Gastrocnemius medialis (tissue), 4 donors: ENCODE results near the gene CYP1A1. TPM values are rescaled to one million over a fixed set of nuclear protein-coding genes. Genes with fewer than 3 reads are reported as not detected.

Experiments
- ATAC-seq, 2 donors: fragments of 150-250 bp; one replicate each; pipeline ENCODE4 v1.9.1; 2016
- DNase-seq, 2 donors: peaks; one replicate each; pipeline ENCODE4 v3.0.0-alpha.2; 2019
- H3K27ac ChIP-seq, 4 donors: fragments of 200-600 bp; sonication (generic); 1 replicate in 1 of 4; 2 replicates in 3 of 4; pipeline ENCODE4 v1.5.1; 2016 to 2018; ENCODE audit warnings: mild to moderate bottlenecking in 2 of 4, moderate library complexity in 1 of 4
- H3K27me3 ChIP-seq, 3 donors: fragments of 200-600 bp; sonication (generic) in 2 of 3; 1 replicate in 1 of 3; 2 replicates in 2 of 3; pipeline versions ENCODE4 v1.5.1 to v1.6.0; 2016 to 2019; ENCODE audit warnings: mild to moderate bottlenecking in 1 of 3, moderate library complexity in 1 of 3
- H3K36me3 ChIP-seq, 2 donors: fragments of 200-600 bp; sonication (generic) in 1 of 2; one replicate each; pipeline ENCODE4 v1.5.1; 2017 to 2018
- H3K4me1 ChIP-seq, 2 donors: fragments of 200-600 bp; sonication (generic) in 1 of 2; one replicate each; pipeline ENCODE4 v1.5.1; 2016 to 2017; ENCODE audit warnings: mild to moderate bottlenecking in 2 of 2
- H3K4me3 ChIP-seq, 4 donors: fragments of 200-600 bp; sonication (generic) in 3 of 4; 1 replicate in 1 of 4; 2 replicates in 3 of 4; pipeline ENCODE4 v1.5.1; 2016 to 2019; ENCODE audit warnings: mild to moderate bottlenecking in 2 of 4
- H3K9me3 ChIP-seq, 3 donors: fragments of 200-600 bp; sonication (generic) in 2 of 3; 1 replicate in 1 of 3; 2 replicates in 2 of 3; pipeline ENCODE4 v1.5.1; 2016 to 2019
- CTCF ChIP-seq, 5 experiments: fragments of 450-650 bp in 3 of 5; fragments of 200-600 bp in 2 of 5; sonication (generic) in 2 of 5; IDR thresholded peaks in 4 of 5; conservative IDR thresholded peaks in 1 of 5; 1 replicate in 4 of 5; 2 replicates in 1 of 5; pipeline ENCODE4 v1.5.1; 2016 to 2019; ENCODE audit warnings: antibody characterized with exemption in 5 of 5, mild to moderate bottlenecking in 3 of 5, moderate library complexity in 3 of 5
- POLR2A ChIP-seq, 2 donors: fragments of 450-650 bp; IDR thresholded peaks; one replicate each; pipeline ENCODE4 v1.6.1; 2017; ENCODE audit warnings: antibody characterized with exemption in 2 of 2, mild to moderate bottlenecking in 2 of 2, moderate library complexity in 2 of 2
- in situ Hi-C, 4 donors: fragments of 200-750 bp; cut with MboI; loops; one replicate each; pipeline versions ENCODE4 v1.15.0 to v1.8.0; 2017; ENCODE audit warnings: low sequenced_read_pairs in 4 of 4
- intact Hi-C: fragments of 100-400 bp; cut with DNase I; formaldehyde crosslinking; loops from one replicate; pipeline ENCODE4 v1.15.1; 2023; ENCODE audit warnings: low total_unique reads
- total RNA-seq, 4 donors: library from RNA; depleted of rRNA; stranded (reverse); fragments of >200 nt; gene quantifications; one replicate each; pipeline versions ENCODE4 v1.1.0 to v1.2.3, GENCODE V29; 2016

Gene CYP1A1
- total RNA-seq, 4 donors from 2014 or later: 0.41 to 3.0 (median 1.6) TPM

GRCh38 chr15:74723187-74723586 lies 2.1 kb downstream of the CYP1A1 start:
- no peak for TF ChIP-seq POLR2A (IDR thresholded peaks at IDR 0.05)
- no peak for TF ChIP-seq CTCF (IDR thresholded peaks at IDR 0.05 in 4 of 5, conservative IDR thresholded peaks at IDR 0.05 in 1 of 5)
- Histone ChIP-seq H3K27ac (peak overlapping the region in 1 of 4 donors; percentile 31), H3K9me3 (no peaks in the 10 kb centered on the region), H3K36me3 (no peaks in the 10 kb centered on the region), H3K4me3 (no peak overlapping the region), H3K27me3 (peaks cover 0 to 5% (median 0%) of the 10 kb centered on the region in 3 donors), H3K4me1 (peaks cover 13 to 25% of the 10 kb centered on the region in 2 donors)
- in situ Hi-C loops (no loop called here), intact Hi-C loops (no loop called here)
- ATAC-seq (no peak), DNase-seq (no peak)

GRCh38 chr15:74722591-74722990 lies 2.7 kb downstream of the CYP1A1 start:
- H3K4me3 ChIP-seq: no peak overlapping the region
- H3K9me3 ChIP-seq: no peaks in the 10 kb centered on the region
- peaks cover 0 to 5% (median 0%) of the 10 kb centered on the region in 3 donors for H3K27me3 ChIP-seq
- DNase-seq (no peak), ATAC-seq (no peak)
- TF ChIP-seq POLR2A (IDR thresholded peaks at IDR 0.05) (no peak), CTCF (IDR thresholded peaks at IDR 0.05 in 4 of 5, conservative IDR thresholded peaks at IDR 0.05 in 1 of 5) (no peak)
- H3K36me3 ChIP-seq: no peaks in the 10 kb centered on the region
- intact Hi-C loops: no loop called here
- in situ Hi-C loops: no loop called here
- peak overlapping the region in 1 of 4 donors; percentile 31 for H3K27ac ChIP-seq
- peaks cover 10 to 21% of the 10 kb centered on the region in 2 donors for H3K4me1 ChIP-seq

- H3K9me3 ChIP-seq: no peaks in the 10 kb centered on the region
- no peak overlapping the region for H3K4me3 ChIP-seq
- in situ Hi-C loops (no loop called here), intact Hi-C loops (no loop called here)
- no peaks in the 10 kb centered on the region for H3K4me1 ChIP-seq
- H3K27ac ChIP-seq: no peak overlapping the region
- TF ChIP-seq POLR2A (IDR thresholded peaks at IDR 0.05) (no peak), CTCF (IDR thresholded peaks at IDR 0.05 in 4 of 5, conservative IDR thresholded peaks at IDR 0.05 in 1 of 5) (no peak)
- DNase-seq (no peak), ATAC-seq (no peak)
- no peaks in the 10 kb centered on the region for H3K36me3 ChIP-seq
- H3K27me3 ChIP-seq: no peaks in the 10 kb centered on the region
Measured at GRCh38 chr15:74716651-74717050, 8.7 kb downstream of the CYP1A1 start.

GRCh38 chr15:74712311-74712710 lies 13.0 kb downstream of the CYP1A1 start:
- H3K36me3 ChIP-seq: no peaks in the 10 kb centered on the region
- H3K27me3 ChIP-seq: no peaks in the 10 kb centered on the region
- ATAC-seq (no peak), DNase-seq (no peak)
- no peaks in the 10 kb centered on the region for H3K4me1 ChIP-seq
- intact Hi-C loops: no loop called here
- no peak for TF ChIP-seq CTCF (IDR thresholded peaks at IDR 0.05 in 4 of 5, conservative IDR thresholded peaks at IDR 0.05 in 1 of 5)
- TF ChIP-seq POLR2A (IDR thresholded peaks at IDR 0.05): no peak
- H3K9me3 ChIP-seq: no peaks in the 10 kb centered on the region
- no peak overlapping the region for H3K27ac ChIP-seq
- no peak overlapping the region for H3K4me3 ChIP-seq
- in situ Hi-C loops: no loop called here
